Ovary (tissue), 9 donors: Measurements from ENCODE around the gene PIK3C2G. TPM values are rescaled to one million over a fixed set of nuclear protein-coding genes. Genes with fewer than 3 reads are reported as not detected.

Experiments
- DNase-seq, 5 donors: peaks; one replicate each; pipeline ENCODE4 v3.0.0-alpha.2; 2019 to 2020
- H3K27ac ChIP-seq, 2 donors: fragments of 200-600 bp; one replicate each; pipeline versions ENCODE4 v1.5.1 to v1.8.0; 2019 to 2022
- H3K27me3 ChIP-seq: fragments of 200-600 bp; one replicate; pipeline ENCODE4 v1.8.0; 2022
- H3K36me3 ChIP-seq: fragments of 200-600 bp; sonication (generic); one replicate; pipeline ENCODE4 v1.5.1; 2019
- H3K4me1 ChIP-seq: one replicate; pipeline ENCODE4 v1.8.1; 2013; ENCODE audit warnings: mild to moderate bottlenecking, moderate library complexity; ENCODE audit not compliant: insufficient read depth
- H3K4me3 ChIP-seq: fragments of 200-600 bp; sonication (generic); one replicate; pipeline ENCODE4 v1.5.1; 2017
- H3K9me3 ChIP-seq, 2 donors: fragments of 200-600 bp in 1 of 2; sonication (generic) in 1 of 2; one replicate each; pipeline versions ENCODE4 v1.5.1 to v1.8.1; 2013 to 2019; ENCODE audit warnings: mild to moderate bottlenecking in 1 of 2, moderate library complexity in 1 of 2
- CTCF ChIP-seq, 3 donors: fragments of 450-650 bp in 2 of 3; fragments of 200-600 bp in 1 of 3; IDR thresholded peaks; one replicate each; pipeline versions ENCODE4 v1.5.1 to v1.8.0; 2016 to 2022; ENCODE audit warnings: antibody characterized with exemption in 3 of 3, mild to moderate bottlenecking in 1 of 3
- EP300 ChIP-seq: sonication (generic); formaldehyde crosslinking; IDR thresholded peaks from one replicate; pipeline ENCODE4 v1.6.1; 2017; ENCODE audit warnings: antibody characterized with exemption
- POLR2A ChIP-seq: fragments of 450-650 bp; IDR thresholded peaks from one replicate; pipeline ENCODE4 v1.6.1; 2017; ENCODE audit warnings: antibody characterized with exemption, mild to moderate bottlenecking, moderate library complexity
- WGBS, 3 donors: extraction: QIAGEN DNeasy Blood & Tissue Kit in 1 of 3; methylation state at CpG; one replicate each; pipeline versions ENCODE4 v1.1.5 to v1.1.7; 2013 to 2017; 5-methylcytosine and 5-hydroxymethylcytosine counted together
- intact Hi-C, 4 donors: fragments of 100-400 bp; cut with DNase I; formaldehyde crosslinking; loops; one replicate each; pipeline versions ENCODE4 v1.11.0 to v1.15.1; 2022 to 2023
- polyA plus RNA-seq, 2 donors: library from polyadenylated mRNA; stranded (reverse); fragments of 200-250 nt in 1 of 2; fragments of 350-450 nt in 1 of 2; fragmentation: Illumina TruSeq in 1 of 2; extraction: RNeasy Lipid Tissue Mini Kit (QIAGEN cat#74804) in 1 of 2; gene quantifications; one replicate each; pipeline ENCODE4 v1.2.3, GENCODE V29; 2013 to 2014
- total RNA-seq, 7 donors: library from RNA; depleted of rRNA in 2 of 7; stranded (reverse); fragments of >200 nt in 2 of 7; fragmentation: NEBNext Ultra II Directional in 3 of 7; extraction: Animal tissue kit (Norgen Biotek cat#: 25700) in 3 of 7; gene quantifications; one replicate each; pipeline versions ENCODE4 v1.1.0 to v1.2.4, GENCODE V29; 2016 to 2023
- donor health status: DM: no; HTN: no; CAD: no; lungs with moderate emphysema.
- donor health status: DM: no; HTN: no; CAD: no.
- donor health status: Bipolar disorder and iron deficiency.
- donor health status: DM: yes; HTN: yes; CAD: no.
- donor health status: DM: no; HTN: no; CAD: no.
- donor health status: DM: yes; HTN: yes; CAD: no.

Gene PIK3C2G
- total and polyA plus RNA-seq, 9 donors: 0.02 to 1.6 (median 0.07) TPM; not detected in 4

GRCh38 chr12:18612971-18613370, 351.7 kb downstream of the PIK3C2G start:
- H3K9me3 ChIP-seq: no peaks in the 10 kb centered on the region
- no peaks in the 10 kb centered on the region for H3K36me3 ChIP-seq
- WGBS, 3 donors: 63 to 73% (median 72%) methylated on average over 2 of the region's 2 CpGs
- H3K4me1 ChIP-seq: no peaks in the 10 kb centered on the region
- intact Hi-C loops: no loop called here
- no peak overlapping the region for H3K4me3 ChIP-seq
- H3K27me3 ChIP-seq: no peaks in the 10 kb centered on the region
- no peak overlapping the region for H3K27ac ChIP-seq
- TF ChIP-seq EP300 (no peak), CTCF (IDR thresholded peaks at IDR 0.05) (no peak), POLR2A (no peak)
- no peak for DNase-seq

DNA sequence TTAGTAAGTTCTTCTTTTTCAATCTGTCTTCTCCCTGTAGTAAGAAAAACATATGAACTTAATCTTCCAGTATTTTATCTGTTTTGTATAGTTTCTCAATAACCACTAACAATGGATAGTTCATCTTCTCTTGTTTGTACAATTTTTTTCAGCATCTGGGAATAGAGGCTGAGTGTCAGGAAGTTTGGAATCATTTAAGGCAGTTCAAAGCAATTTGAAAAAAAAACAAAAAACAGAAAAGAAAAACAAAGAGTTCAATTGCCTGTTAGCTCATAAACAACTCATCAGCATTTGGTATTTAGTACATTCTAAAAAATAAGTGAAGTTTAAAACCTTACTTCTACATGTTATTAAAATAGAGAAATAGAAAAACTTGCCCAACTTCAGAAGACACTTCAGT, 359.7 kb downstream of the PIK3C2G start:
- intact Hi-C loops: no loop called here
- Histone ChIP-seq H3K36me3 (no peaks in the 10 kb centered on the region), H3K4me1 (no peaks in the 10 kb centered on the region), H3K27ac (no peak overlapping the region), H3K9me3 (no peaks in the 10 kb centered on the region), H3K4me3 (no peak overlapping the region), H3K27me3 (peaks cover 3% of the 10 kb centered on the region)
- no peak for DNase-seq
- TF ChIP-seq POLR2A (no peak), EP300 (no peak), CTCF (IDR thresholded peaks at IDR 0.05) (no peak)

DNA sequence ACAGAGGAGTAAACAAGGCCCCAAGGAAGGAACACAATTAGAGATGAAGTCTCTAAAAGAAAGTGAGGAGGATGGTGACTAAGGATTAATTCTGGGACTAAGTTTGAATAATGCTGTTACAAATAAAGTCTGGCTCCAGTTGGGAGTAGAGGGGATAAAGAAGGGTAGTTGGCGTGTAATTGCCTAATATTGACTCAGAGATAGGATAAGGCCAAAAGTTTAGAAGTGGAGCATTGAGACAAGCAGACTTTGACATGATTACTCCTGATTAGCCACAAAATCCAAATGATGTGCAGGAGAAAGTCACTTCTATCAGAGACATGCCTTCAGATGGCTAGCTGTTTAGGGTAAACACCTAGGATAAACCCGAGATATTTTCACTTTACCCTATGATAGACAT, 368.1 kb downstream of the PIK3C2G start:
- no peak overlapping the region for H3K4me3 ChIP-seq
- 88 to 94% (median 92%) methylated on average over 2 of the region's 2 CpGs for WGBS, 3 donors
- H3K27ac ChIP-seq: no peak overlapping the region
- intact Hi-C loops: no loop called here
- no peaks in the 10 kb centered on the region for H3K27me3 ChIP-seq
- no peaks in the 10 kb centered on the region for H3K36me3 ChIP-seq
- H3K9me3 ChIP-seq: no peaks in the 10 kb centered on the region
- no peaks in the 10 kb centered on the region for H3K4me1 ChIP-seq
- no peak for DNase-seq
- TF ChIP-seq CTCF (IDR thresholded peaks at IDR 0.05): no peak
- no peak for TF ChIP-seq EP300
- TF ChIP-seq POLR2A: no peak

GRCh38 chr12:18629916-18630315, 368.6 kb downstream of the PIK3C2G start:
- no peaks in the 10 kb centered on the region for H3K9me3 ChIP-seq
- H3K4me1 ChIP-seq: no peaks in the 10 kb centered on the region
- no peak for TF ChIP-seq POLR2A
- H3K27ac ChIP-seq: no peak overlapping the region
- WGBS, 3 donors: 80 to 98% (median 80%) methylated on average over 1 of the region's 1 CpG
- no peak for DNase-seq
- intact Hi-C loops: no loop called here
- no peaks in the 10 kb centered on the region for H3K27me3 ChIP-seq
- H3K4me3 ChIP-seq: no peak overlapping the region
- H3K36me3 ChIP-seq: no peaks in the 10 kb centered on the region

DNA sequence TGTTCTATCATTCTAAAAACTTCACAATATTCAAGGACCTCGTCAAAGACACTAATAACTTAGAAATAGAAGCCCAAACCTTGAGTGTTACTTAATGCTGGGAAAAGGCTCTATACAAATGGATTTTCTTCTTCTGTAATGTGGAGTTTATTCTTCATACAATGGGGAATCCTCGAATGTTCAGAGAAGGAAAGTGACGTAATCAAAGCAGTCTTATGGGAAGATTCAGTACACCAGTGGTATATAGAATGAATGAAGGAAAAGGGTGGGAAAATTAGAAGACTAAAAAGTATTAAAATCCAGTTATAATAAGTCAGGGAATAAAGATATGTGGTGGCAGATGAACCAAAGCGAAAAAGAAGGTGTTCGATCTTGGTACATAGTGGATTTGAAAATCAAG, 370.0 kb downstream of the PIK3C2G start:
- H3K4me1 ChIP-seq: no peaks in the 10 kb centered on the region
- WGBS, 3 donors: 92 to 94% (median 92%) methylated on average over 5 of the region's 5 CpGs
- no peak overlapping the region for H3K27ac ChIP-seq
- no peak overlapping the region for H3K4me3 ChIP-seq
- no peaks in the 10 kb centered on the region for H3K36me3 ChIP-seq
- H3K9me3 ChIP-seq: no peaks in the 10 kb centered on the region
- intact Hi-C loops: loop anchor here in 1 of 4 donors (1.0 kb wide), 1 partner anchor 45 kb away; no protein-coding TSS in a partner anchor
- DNase-seq: no peak
- TF ChIP-seq EP300: no peak
- TF ChIP-seq CTCF (IDR thresholded peaks at IDR 0.05): no peak
- no peak for TF ChIP-seq POLR2A
- no peaks in the 10 kb centered on the region for H3K27me3 ChIP-seq
